Liver (tissue), 9 donors: ENCODE results near the gene ERGIC1. TPM values are rescaled to one million over a fixed set of nuclear protein-coding genes. Genes with fewer than 3 reads are reported as not detected.

Experiments
- DNase-seq: peaks from one replicate; pipeline ENCODE4 v3.0.0-alpha.2; 2017; ENCODE audit warnings: low spot score
- H3K27ac ChIP-seq, 2 donors: one replicate each; pipeline ENCODE4 v1.7.0; 2013; ENCODE audit warnings: inconsistent platforms in 2 of 2, low read length in 2 of 2, control low read depth in 1 of 2, low read depth in 1 of 2, mild to moderate bottlenecking in 1 of 2
- H3K27me3 ChIP-seq, 4 donors: one replicate each; pipeline versions ENCODE4 v1.6.1 to v1.7.0; 2013; ENCODE audit warnings: low read length in 3 of 4, inconsistent platforms in 1 of 4, mild to moderate bottlenecking in 1 of 4, moderate library complexity in 1 of 4; ENCODE audit not compliant: control insufficient read depth in 4 of 4, insufficient read depth in 4 of 4
- H3K36me3 ChIP-seq, 4 donors: one replicate each; pipeline versions ENCODE4 v1.6.1 to v1.7.0; 2013; ENCODE audit warnings: low read length in 3 of 4, mild to moderate bottlenecking in 3 of 4, low read depth in 1 of 4, moderate library complexity in 1 of 4; ENCODE audit not compliant: control insufficient read depth in 4 of 4, insufficient read depth in 3 of 4
- H3K4me1 ChIP-seq, 4 donors: one replicate each; pipeline versions ENCODE4 v1.6.1 to v1.7.0; 2013; ENCODE audit warnings: low read length in 3 of 4, mild to moderate bottlenecking in 3 of 4, moderate library complexity in 1 of 4; ENCODE audit not compliant: control insufficient read depth in 4 of 4, insufficient read depth in 4 of 4
- H3K4me3 ChIP-seq, 3 donors: one replicate each; pipeline versions ENCODE4 v1.6.1 to v1.7.0; 2013; ENCODE audit warnings: low read length in 3 of 3, control low read depth in 1 of 3, low read depth in 1 of 3, mild to moderate bottlenecking in 1 of 3
- H3K9ac ChIP-seq, 2 donors: one replicate each; pipeline ENCODE4 v1.7.0; 2013; ENCODE audit warnings: low read length in 2 of 2, mild to moderate bottlenecking in 2 of 2, moderate library complexity in 2 of 2, control low read depth in 1 of 2, low read depth in 1 of 2
- H3K9me3 ChIP-seq, 4 donors: one replicate each; pipeline versions ENCODE4 v1.6.1 to v1.7.0; 2013; ENCODE audit warnings: low read length in 3 of 4; ENCODE audit not compliant: control insufficient read depth in 4 of 4
- CTCF ChIP-seq: fragments of 150-350 bp; IDR thresholded peaks from 2 replicates; pipeline ENCODE4 v1.5.1; 2017; ENCODE audit warnings: improper control_type of control experiment, low read depth, low read length; ENCODE audit not compliant: missing input control
- EGR1 ChIP-seq, 2 donors: IDR thresholded peaks; 2 replicates each; pipeline ENCODE4 v1.6.1; 2016 to 2018; ENCODE audit warnings: antibody characterized with exemption in 2 of 2, low read depth in 2 of 2
- FOXA1 ChIP-seq: IDR thresholded peaks from 2 replicates; pipeline ENCODE4 v1.6.1; 2016; ENCODE audit warnings: antibody characterized with exemption
- GABPA ChIP-seq, 2 donors: IDR thresholded peaks in 1 of 2; conservative IDR thresholded peaks in 1 of 2; 2 replicates each; pipeline ENCODE4 v1.6.1; 2016; ENCODE audit warnings: antibody characterized with exemption in 2 of 2, mild to moderate bottlenecking in 1 of 2, moderate library complexity in 1 of 2
- HNF4A ChIP-seq, 2 donors: conservative IDR thresholded peaks; 2 replicates each; pipeline ENCODE4 v1.6.1; 2016; ENCODE audit warnings: antibody characterized with exemption in 2 of 2, mild to moderate bottlenecking in 2 of 2
- HNF4G ChIP-seq: IDR thresholded peaks from 2 replicates; pipeline ENCODE4 v1.6.1; 2016; ENCODE audit warnings: antibody characterized with exemption
- JUND ChIP-seq, 2 donors: IDR thresholded peaks; 2 replicates each; pipeline ENCODE4 v1.6.1; 2016; ENCODE audit warnings: antibody characterized with exemption in 2 of 2
- MAX ChIP-seq: IDR thresholded peaks from 2 replicates; pipeline ENCODE4 v1.6.1; 2016; ENCODE audit warnings: antibody characterized with exemption
- NR2F2 ChIP-seq: IDR thresholded peaks from 2 replicates; pipeline ENCODE4 v1.6.1; 2016; ENCODE audit warnings: antibody characterized with exemption
- RAD21 ChIP-seq, 2 donors: IDR thresholded peaks; 2 replicates each; pipeline ENCODE4 v1.6.1; 2016; ENCODE audit warnings: antibody characterized with exemption in 2 of 2, mild to moderate bottlenecking in 2 of 2
- REST ChIP-seq: IDR thresholded peaks from 2 replicates; pipeline ENCODE4 v1.6.1; 2016; ENCODE audit warnings: antibody characterized with exemption, mild to moderate bottlenecking
- RXRA ChIP-seq, 2 donors: IDR thresholded peaks; 2 replicates each; pipeline ENCODE4 v1.6.1; 2017 to 2018; ENCODE audit warnings: antibody characterized with exemption in 2 of 2, mild to moderate bottlenecking in 1 of 2
- SP1 ChIP-seq: IDR thresholded peaks from 2 replicates; pipeline ENCODE4 v1.6.1; 2018; ENCODE audit warnings: antibody characterized with exemption, mild to moderate bottlenecking
- TAF1 ChIP-seq: conservative IDR thresholded peaks from 2 replicates; pipeline ENCODE4 v1.6.1; 2016; ENCODE audit warnings: antibody characterized with exemption, mild to moderate bottlenecking
- ZBTB33 ChIP-seq: IDR thresholded peaks from 2 replicates; pipeline ENCODE4 v1.6.1; 2016; ENCODE audit warnings: antibody characterized with exemption
- WGBS: extraction: QIAGEN DNeasy Blood & Tissue Kit; methylation state at CpG from one replicate; pipeline ENCODE4 v1.1.7; 2013; 5-methylcytosine and 5-hydroxymethylcytosine counted together
- polyA plus RNA-seq, 2 donors: library from polyadenylated mRNA; stranded (reverse) in 1 of 2; unstranded in 1 of 2; fragments of 200-250 nt in 1 of 2; fragments of >200 nt in 1 of 2; fragmentation: Nextera tagmentation in 1 of 2; extraction: Ambion mirVana in 1 of 2; gene quantifications; one replicate each; pipeline versions ENCODE4 v1.2.1 to v1.2.3, GENCODE V29; 2013 to 2015
- total RNA-seq, 2 donors: library from RNA; depleted of rRNA; stranded (reverse); fragments of >200 nt; gene quantifications; one replicate each; pipeline ENCODE4 v1.2.3, GENCODE V29; 2014
- donor health status: healthy.
- donor health status: healthy.
- donor health status: healthy.
- donor health status: healthy.
- donor health status: healthy.

Gene ERGIC1
- total and polyA plus RNA-seq, 4 donors = 45.4 to 155 (median 101) TPM

- no peaks in the 10 kb centered on the region for H3K9me3 ChIP-seq
- no peaks in the 10 kb centered on the region for H3K27me3 ChIP-seq
- peaks cover 21 to 41% (median 31%) of the 10 kb centered on the region in 4 donors for H3K4me1 ChIP-seq
- peak overlapping the region; percentile 96 to 98 for H3K27ac ChIP-seq
- 65% methylated on average over 13 of the region's 13 CpGs for WGBS
- H3K4me3 ChIP-seq = no peak overlapping the region
- no peak for TF ChIP-seq CTCF
- peak; percentile 8 to 47 for TF ChIP-seq RXRA (IDR thresholded peaks at IDR 0.05)
- TF ChIP-seq HNF4A (conservative IDR thresholded peaks at IDR 0.05) = no peak
- peak; percentile 94 for TF ChIP-seq NR2F2
- TF ChIP-seq SP1 = peak; percentile 69
- TF ChIP-seq JUND (IDR thresholded peaks at IDR 0.05) = peak in 1 of 2 donors; percentile 11
- peak; percentile 42 to 49 for TF ChIP-seq RAD21 (IDR thresholded peaks at IDR 0.05)
- TF ChIP-seq ZBTB33 = no peak
- H3K9ac ChIP-seq = no peak overlapping the region
- DNase-seq = no peak
- no peaks in the 10 kb centered on the region for H3K36me3 ChIP-seq
Measured at GRCh38 chr5:172872997-172873491, 39.0 kb downstream of the ERGIC1 start.

- Histone ChIP-seq H3K27ac (peak overlapping the region; percentile 67 to 98), H3K9me3 (no peaks in the 10 kb centered on the region), H3K36me3 (no peaks in the 10 kb centered on the region), H3K27me3 (no peaks in the 10 kb centered on the region), H3K9ac (no peak overlapping the region), H3K4me3 (no peak overlapping the region), H3K4me1 (peaks cover 20 to 37% (median 27%) of the 10 kb centered on the region in 4 donors)
- TF ChIP-seq NR2F2 (no peak), SP1 (no peak)
- no peak for DNase-seq
- WGBS = 87% methylated on average over 3 of the region's 3 CpGs
Measured at GRCh38 chr5:172873513-172873912, 39.5 kb downstream of the ERGIC1 start.

GRCh38 chr5:172874647-172875504 is 40.8 kb downstream of the ERGIC1 start:
- H3K4me3 ChIP-seq = no peak overlapping the region
- no peak overlapping the region for H3K9ac ChIP-seq
- no peak for DNase-seq
- H3K4me1 ChIP-seq = peaks cover 11 to 23% (median 19%) of the 10 kb centered on the region in 4 donors
- H3K27me3 ChIP-seq = no peaks in the 10 kb centered on the region
- WGBS = 93% methylated on average over 8 of the region's 8 CpGs
- H3K9me3 ChIP-seq = no peaks in the 10 kb centered on the region
- no peaks in the 10 kb centered on the region for H3K36me3 ChIP-seq
- H3K27ac ChIP-seq = no peak overlapping the region
- TF ChIP-seq ZBTB33 = no peak
- TF ChIP-seq RXRA (IDR thresholded peaks at IDR 0.05) = no peak
- no peak for TF ChIP-seq GABPA (IDR thresholded peaks at IDR 0.05 in 1 of 2, conservative IDR thresholded peaks at IDR 0.05 in 1 of 2)
- TF ChIP-seq JUND (IDR thresholded peaks at IDR 0.05) = no peak
- no peak for TF ChIP-seq FOXA1
- TF ChIP-seq HNF4A (conservative IDR thresholded peaks at IDR 0.05) = no peak
- TF ChIP-seq MAX = no peak
- no peak for TF ChIP-seq TAF1
- no peak for TF ChIP-seq REST
- TF ChIP-seq HNF4G = no peak
- no peak for TF ChIP-seq EGR1 (IDR thresholded peaks at IDR 0.05; ENCODE audit: low read depth in 2 of 2)
